SK-N-SH treated with all-trans-retinoic acid at 6 μM for 48 hours (cell line): ENCODE results near the gene SVOP.

Experiments used
- ATAC-seq: fragments of 200-7000 bp; cut with Tn5 transposase; 3 replicates; pipeline ENCODE4 v1.9.1; 2020; ENCODE audit warnings: mild to moderate bottlenecking, moderate library complexity
- ARNTL ChIP-seq: fragments of 450-650 bp; formaldehyde crosslinking; IDR thresholded peaks from 2 replicates; pipeline ENCODE4 v1.5.0; 2020; ENCODE audit warnings: low read depth, mild to moderate bottlenecking, moderate library complexity, borderline replicate concordance
- BACH2 ChIP-seq: fragments of 250-450 bp; sonication (Bioruptor Pico); IDR thresholded peaks from 2 replicates; pipeline ENCODE4 v1.9.0; 2021; ENCODE audit warnings: mild to moderate bottlenecking, borderline replicate concordance
- CSDC2 ChIP-seq: fragments of 250-450 bp; sonication (Bioruptor Pico); IDR thresholded peaks from 2 replicates; pipeline ENCODE4 v1.5.0; 2020; ENCODE audit warnings: mild to moderate bottlenecking, moderate library complexity
- ESRRG ChIP-seq: fragments of 250-450 bp; sonication (Bioruptor Pico); IDR thresholded peaks from 2 replicates; pipeline ENCODE4 v1.6.1; 2021; ENCODE audit warnings: mild to moderate bottlenecking
- GLIS3 ChIP-seq: fragments of 250-450 bp; sonication (Bioruptor Pico); IDR thresholded peaks from 2 replicates; pipeline ENCODE4 v1.5.0; 2020; ENCODE audit warnings: mild to moderate bottlenecking, moderate library complexity
- ISL1 ChIP-seq: fragments of 250-450 bp; sonication (Bioruptor Pico); IDR thresholded peaks from 2 replicates; pipeline ENCODE4 v2.1.2; 2022; ENCODE audit warnings: mild to moderate bottlenecking, moderate library complexity
- OSR1 ChIP-seq: fragments of 250-450 bp; sonication (Bioruptor Pico); IDR thresholded peaks from 2 replicates; pipeline ENCODE4 v1.8.0; 2022; ENCODE audit warnings: moderate library complexity, mild to moderate bottlenecking, inconsistent platforms
- PPARA ChIP-seq: fragments of 250-450 bp; sonication (Bioruptor Pico); IDR thresholded peaks from 2 replicates; pipeline ENCODE4 v1.5.0; 2020; ENCODE audit warnings: mild to moderate bottlenecking, borderline replicate concordance
- RARB ChIP-seq: fragments of 250-450 bp; sonication (Bioruptor Pico); IDR thresholded peaks from 2 replicates; pipeline ENCODE4 v1.8.0; 2021; ENCODE audit warnings: mild to moderate bottlenecking, moderate library complexity
- SNAI2 ChIP-seq: fragments of 250-450 bp; sonication (Bioruptor Pico); IDR thresholded peaks from 2 replicates; pipeline ENCODE4 v1.5.0; 2020; ENCODE audit warnings: mild to moderate bottlenecking, moderate library complexity
- TCF4 ChIP-seq: fragments of 250-450 bp; sonication (Bioruptor Pico); IDR thresholded peaks from 2 replicates; pipeline ENCODE4 v1.8.0; 2021; ENCODE audit warnings: mild to moderate bottlenecking, moderate library complexity, borderline replicate concordance
- TOX ChIP-seq: fragments of 250-450 bp; sonication (Bioruptor Pico); IDR thresholded peaks from 2 replicates; pipeline ENCODE4 v1.8.0; 2021; ENCODE audit warnings: mild to moderate bottlenecking, moderate library complexity, borderline replicate concordance
- ZC3H10 ChIP-seq: fragments of 250-450 bp; sonication (Bioruptor Pico); IDR thresholded peaks from 2 replicates; pipeline ENCODE4 v1.5.1; 2021; ENCODE audit warnings: mild to moderate bottlenecking, moderate library complexity
- ZFP3 ChIP-seq: fragments of 250-450 bp; sonication (Bioruptor Pico); IDR thresholded peaks from 2 replicates; pipeline ENCODE4 v1.5.0; 2020; ENCODE audit warnings: mild to moderate bottlenecking, moderate library complexity
- ZFP30 ChIP-seq: fragments of 450-650 bp; formaldehyde crosslinking; IDR thresholded peaks from 2 replicates; pipeline ENCODE4 v1.5.0; 2022; ENCODE audit warnings: mild to moderate bottlenecking, moderate library complexity
- ZNF565 ChIP-seq: fragments of 450-650 bp; formaldehyde crosslinking; conservative IDR thresholded peaks from 2 replicates; pipeline ENCODE4 v1.5.0; 2020; ENCODE audit warnings: low read depth, mild to moderate bottlenecking, moderate library complexity
- ZNF70 ChIP-seq: fragments of 450-650 bp; formaldehyde crosslinking; IDR thresholded peaks from 2 replicates; pipeline ENCODE4 v1.5.0; 2020; ENCODE audit warnings: mild to moderate bottlenecking, moderate library complexity
- ZNF8 ChIP-seq: fragments of 450-650 bp; formaldehyde crosslinking; IDR thresholded peaks from 2 replicates; pipeline ENCODE4 v1.5.0; 2020; ENCODE audit warnings: mild to moderate bottlenecking, moderate library complexity
- TF ChIP-seq, protein P1 (sequence below): fragments of 250-450 bp; sonication (Bioruptor Pico); IDR thresholded peaks from 2 replicates; pipeline ENCODE4 v1.5.1; 2021; ENCODE audit warnings: mild to moderate bottlenecking, moderate library complexity
- TF ChIP-seq, protein P2 (sequence below): fragments of 250-450 bp; sonication (Bioruptor Pico); IDR thresholded peaks from 2 replicates; pipeline ENCODE4 v1.5.0; 2020; ENCODE audit warnings: mild to moderate bottlenecking, moderate library complexity
- TF ChIP-seq, protein P3 (sequence below): fragments of 250-450 bp; sonication (Bioruptor Pico); IDR thresholded peaks from 2 replicates; pipeline ENCODE4 v1.8.0; 2021; ENCODE audit warnings: low read depth, mild to moderate bottlenecking, moderate library complexity, borderline replicate concordance
- TF ChIP-seq, protein P4 (sequence below): fragments of 250-450 bp; sonication (Bioruptor Pico); IDR thresholded peaks from 2 replicates; pipeline ENCODE4 v1.8.0; 2020; ENCODE audit warnings: mild to moderate bottlenecking, moderate library complexity, borderline replicate concordance
- TF ChIP-seq, protein P5 (sequence below): fragments of 250-450 bp; sonication (Bioruptor Pico); IDR thresholded peaks from 2 replicates; pipeline ENCODE4 v1.5.1; 2020; ENCODE audit warnings: low read depth, mild to moderate bottlenecking, moderate library complexity

The SVOP gene

GRCh38 chr12:109065853-109066193 is 45.0 kb upstream of the SVOP start:
- TF ChIP-seq, protein P1, sequence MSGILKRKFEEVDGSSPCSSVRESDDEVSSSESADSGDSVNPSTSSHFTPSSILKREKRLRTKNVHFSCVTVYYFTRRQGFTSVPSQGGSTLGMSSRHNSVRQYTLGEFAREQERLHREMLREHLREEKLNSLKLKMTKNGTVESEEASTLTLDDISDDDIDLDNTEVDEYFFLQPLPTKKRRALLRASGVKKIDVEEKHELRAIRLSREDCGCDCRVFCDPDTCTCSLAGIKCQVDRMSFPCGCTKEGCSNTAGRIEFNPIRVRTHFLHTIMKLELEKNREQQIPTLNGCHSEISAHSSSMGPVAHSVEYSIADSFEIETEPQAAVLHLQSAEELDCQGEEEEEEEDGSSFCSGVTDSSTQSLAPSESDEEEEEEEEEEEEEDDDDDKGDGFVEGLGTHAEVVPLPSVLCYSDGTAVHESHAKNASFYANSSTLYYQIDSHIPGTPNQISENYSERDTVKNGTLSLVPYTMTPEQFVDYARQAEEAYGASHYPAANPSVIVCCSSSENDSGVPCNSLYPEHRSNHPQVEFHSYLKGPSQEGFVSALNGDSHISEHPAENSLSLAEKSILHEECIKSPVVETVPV (CRISPR knock-in tag): no peak
- TF ChIP-seq SNAI2 (CRISPR knock-in tag): no peak
- no peak for TF ChIP-seq TCF4 (CRISPR knock-in tag)
- TF ChIP-seq BACH2: no peak
- no peak for TF ChIP-seq PPARA
- TF ChIP-seq ISL1 (CRISPR knock-in tag): no peak
- TF ChIP-seq OSR1 (CRISPR knock-in tag): no peak
- TF ChIP-seq RARB (CRISPR knock-in tag): no peak
- TF ChIP-seq ZC3H10 (CRISPR knock-in tag): no peak
- TF ChIP-seq GLIS3 (CRISPR knock-in tag): no peak
- no peak for TF ChIP-seq TOX (CRISPR knock-in tag)
- no peak for TF ChIP-seq ZFP30 (CRISPR knock-in tag)
- TF ChIP-seq CSDC2 (CRISPR knock-in tag): no peak
- TF ChIP-seq, all 23 proteins: peak for 0
- no peak for ATAC-seq

GRCh38 chr12:109065154-109065852 is 44.4 kb upstream of the SVOP start:
- TF ChIP-seq ZNF70: no peak
- no peak for TF ChIP-seq CSDC2 (CRISPR knock-in tag)
- no peak for TF ChIP-seq ZNF565
- TF ChIP-seq TCF4 (CRISPR knock-in tag): no peak
- TF ChIP-seq, protein P2, sequence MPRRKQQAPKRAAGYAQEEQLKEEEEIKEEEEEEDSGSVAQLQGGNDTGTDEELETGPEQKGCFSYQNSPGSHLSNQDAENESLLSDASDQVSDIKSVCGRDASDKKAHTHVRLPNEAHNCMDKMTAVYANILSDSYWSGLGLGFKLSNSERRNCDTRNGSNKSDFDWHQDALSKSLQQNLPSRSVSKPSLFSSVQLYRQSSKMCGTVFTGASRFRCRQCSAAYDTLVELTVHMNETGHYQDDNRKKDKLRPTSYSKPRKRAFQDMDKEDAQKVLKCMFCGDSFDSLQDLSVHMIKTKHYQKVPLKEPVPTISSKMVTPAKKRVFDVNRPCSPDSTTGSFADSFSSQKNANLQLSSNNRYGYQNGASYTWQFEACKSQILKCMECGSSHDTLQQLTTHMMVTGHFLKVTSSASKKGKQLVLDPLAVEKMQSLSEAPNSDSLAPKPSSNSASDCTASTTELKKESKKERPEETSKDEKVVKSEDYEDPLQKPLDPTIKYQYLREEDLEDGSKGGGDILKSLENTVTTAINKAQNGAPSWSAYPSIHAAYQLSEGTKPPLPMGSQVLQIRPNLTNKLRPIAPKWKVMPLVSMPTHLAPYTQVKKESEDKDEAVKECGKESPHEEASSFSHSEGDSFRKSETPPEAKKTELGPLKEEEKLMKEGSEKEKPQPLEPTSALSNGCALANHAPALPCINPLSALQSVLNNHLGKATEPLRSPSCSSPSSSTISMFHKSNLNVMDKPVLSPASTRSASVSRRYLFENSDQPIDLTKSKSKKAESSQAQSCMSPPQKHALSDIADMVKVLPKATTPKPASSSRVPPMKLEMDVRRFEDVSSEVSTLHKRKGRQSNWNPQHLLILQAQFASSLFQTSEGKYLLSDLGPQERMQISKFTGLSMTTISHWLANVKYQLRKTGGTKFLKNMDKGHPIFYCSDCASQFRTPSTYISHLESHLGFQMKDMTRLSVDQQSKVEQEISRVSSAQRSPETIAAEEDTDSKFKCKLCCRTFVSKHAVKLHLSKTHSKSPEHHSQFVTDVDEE (CRISPR knock-in tag): no peak
- TF ChIP-seq, protein P3, sequence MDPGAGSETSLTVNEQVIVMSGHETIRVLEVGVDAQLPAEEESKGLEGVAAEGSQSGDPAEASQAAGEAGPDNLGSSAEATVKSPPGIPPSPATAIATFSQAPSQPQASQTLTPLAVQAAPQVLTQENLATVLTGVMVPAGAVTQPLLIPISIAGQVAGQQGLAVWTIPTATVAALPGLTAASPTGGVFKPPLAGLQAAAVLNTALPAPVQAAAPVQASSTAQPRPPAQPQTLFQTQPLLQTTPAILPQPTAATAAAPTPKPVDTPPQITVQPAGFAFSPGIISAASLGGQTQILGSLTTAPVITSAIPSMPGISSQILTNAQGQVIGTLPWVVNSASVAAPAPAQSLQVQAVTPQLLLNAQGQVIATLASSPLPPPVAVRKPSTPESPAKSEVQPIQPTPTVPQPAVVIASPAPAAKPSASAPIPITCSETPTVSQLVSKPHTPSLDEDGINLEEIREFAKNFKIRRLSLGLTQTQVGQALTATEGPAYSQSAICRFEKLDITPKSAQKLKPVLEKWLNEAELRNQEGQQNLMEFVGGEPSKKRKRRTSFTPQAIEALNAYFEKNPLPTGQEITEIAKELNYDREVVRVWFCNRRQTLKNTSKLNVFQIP (CRISPR knock-in tag): no peak
- no peak for TF ChIP-seq ISL1 (CRISPR knock-in tag)
- TF ChIP-seq BACH2: no peak
- no peak for TF ChIP-seq OSR1 (CRISPR knock-in tag)
- TF ChIP-seq ZFP3 (CRISPR knock-in tag): no peak
- no peak for TF ChIP-seq ZC3H10 (CRISPR knock-in tag)
- no peak for TF ChIP-seq SNAI2 (CRISPR knock-in tag)
- TF ChIP-seq, protein P4, sequence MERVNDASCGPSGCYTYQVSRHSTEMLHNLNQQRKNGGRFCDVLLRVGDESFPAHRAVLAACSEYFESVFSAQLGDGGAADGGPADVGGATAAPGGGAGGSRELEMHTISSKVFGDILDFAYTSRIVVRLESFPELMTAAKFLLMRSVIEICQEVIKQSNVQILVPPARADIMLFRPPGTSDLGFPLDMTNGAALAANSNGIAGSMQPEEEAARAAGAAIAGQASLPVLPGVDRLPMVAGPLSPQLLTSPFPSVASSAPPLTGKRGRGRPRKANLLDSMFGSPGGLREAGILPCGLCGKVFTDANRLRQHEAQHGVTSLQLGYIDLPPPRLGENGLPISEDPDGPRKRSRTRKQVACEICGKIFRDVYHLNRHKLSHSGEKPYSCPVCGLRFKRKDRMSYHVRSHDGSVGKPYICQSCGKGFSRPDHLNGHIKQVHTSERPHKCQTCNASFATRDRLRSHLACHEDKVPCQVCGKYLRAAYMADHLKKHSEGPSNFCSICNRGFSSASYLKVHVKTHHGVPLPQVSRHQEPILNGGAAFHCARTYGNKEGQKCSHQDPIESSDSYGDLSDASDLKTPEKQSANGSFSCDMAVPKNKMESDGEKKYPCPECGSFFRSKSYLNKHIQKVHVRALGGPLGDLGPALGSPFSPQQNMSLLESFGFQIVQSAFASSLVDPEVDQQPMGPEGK (CRISPR knock-in tag): no peak
- no peak for TF ChIP-seq PPARA
- no peak for TF ChIP-seq ZFP30 (CRISPR knock-in tag)
- TF ChIP-seq TOX (CRISPR knock-in tag): no peak
- no peak for TF ChIP-seq ZNF8
- ATAC-seq: no peak

DNA sequence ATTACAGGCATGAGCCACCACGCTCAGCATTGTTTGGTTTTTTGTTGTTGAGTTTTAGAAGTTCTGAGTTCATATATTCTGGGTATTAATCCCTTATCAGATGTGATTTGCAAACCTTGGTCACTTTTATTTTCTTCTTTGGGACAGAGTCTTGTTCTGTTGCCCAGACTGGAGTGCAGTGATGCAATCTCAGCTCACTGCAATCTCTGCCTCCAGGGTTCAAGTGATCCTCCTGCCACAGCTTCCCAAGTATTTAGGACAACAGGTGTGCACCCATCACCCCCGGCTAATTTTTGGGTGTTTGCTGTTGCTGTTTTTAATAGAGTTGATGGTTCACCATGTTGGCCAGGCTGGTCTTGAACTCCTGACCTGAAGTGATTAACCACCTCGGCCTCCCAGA is 43.3 kb upstream of the SVOP start:
- no peak for ATAC-seq
- TF ChIP-seq, protein P3 (CRISPR knock-in tag): no peak
- no peak for TF ChIP-seq ESRRG
- no peak for TF ChIP-seq RARB (CRISPR knock-in tag)
- TF ChIP-seq BACH2: no peak
- no peak for TF ChIP-seq ZNF565
- TF ChIP-seq TOX (CRISPR knock-in tag): no peak
- no peak for TF ChIP-seq ISL1 (CRISPR knock-in tag)
- TF ChIP-seq CSDC2 (CRISPR knock-in tag): no peak
- TF ChIP-seq, protein P5, sequence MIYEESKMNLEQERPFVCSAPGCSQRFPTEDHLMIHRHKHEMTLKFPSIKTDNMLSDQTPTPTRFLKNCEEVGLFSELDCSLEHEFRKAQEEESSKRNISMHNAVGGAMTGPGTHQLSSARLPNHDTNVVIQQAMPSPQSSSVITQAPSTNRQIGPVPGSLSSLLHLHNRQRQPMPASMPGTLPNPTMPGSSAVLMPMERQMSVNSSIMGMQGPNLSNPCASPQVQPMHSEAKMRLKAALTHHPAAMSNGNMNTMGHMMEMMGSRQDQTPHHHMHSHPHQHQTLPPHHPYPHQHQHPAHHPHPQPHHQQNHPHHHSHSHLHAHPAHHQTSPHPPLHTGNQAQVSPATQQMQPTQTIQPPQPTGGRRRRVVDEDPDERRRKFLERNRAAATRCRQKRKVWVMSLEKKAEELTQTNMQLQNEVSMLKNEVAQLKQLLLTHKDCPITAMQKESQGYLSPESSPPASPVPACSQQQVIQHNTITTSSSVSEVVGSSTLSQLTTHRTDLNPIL: no peak
- TF ChIP-seq PPARA: no peak
- TF ChIP-seq ZNF8: no peak
- no peak for TF ChIP-seq ZNF70
- TF ChIP-seq ARNTL (CRISPR knock-in tag): no peak
- TF ChIP-seq ZFP30 (CRISPR knock-in tag): no peak
- TF ChIP-seq OSR1 (CRISPR knock-in tag): no peak
